Fibroblast of pulmonary artery (primary cell): ENCODE results near the gene CYBA.

Source experiments
- DNase-seq: peaks from one replicate; pipeline ENCODE4 v3.0.0-alpha.2; 2010; ENCODE audit warnings: low read depth
- H3K4me3 ChIP-seq: replicated peaks from 2 replicates; pipeline ENCODE4 v1.5.1; 2011; ENCODE audit warnings: low read depth, mild to moderate bottlenecking, control low read depth, low read length, moderate library complexity
- TF ChIP-seq, protein P1 (sequence below): IDR thresholded peaks from 2 replicates; pipeline ENCODE4 v1.5.1; 2011; ENCODE audit warnings: mild to moderate bottlenecking, control low read depth, low read length, inconsistent platforms; ENCODE audit errors: missing control alignments

Gene CYBA

DNA sequence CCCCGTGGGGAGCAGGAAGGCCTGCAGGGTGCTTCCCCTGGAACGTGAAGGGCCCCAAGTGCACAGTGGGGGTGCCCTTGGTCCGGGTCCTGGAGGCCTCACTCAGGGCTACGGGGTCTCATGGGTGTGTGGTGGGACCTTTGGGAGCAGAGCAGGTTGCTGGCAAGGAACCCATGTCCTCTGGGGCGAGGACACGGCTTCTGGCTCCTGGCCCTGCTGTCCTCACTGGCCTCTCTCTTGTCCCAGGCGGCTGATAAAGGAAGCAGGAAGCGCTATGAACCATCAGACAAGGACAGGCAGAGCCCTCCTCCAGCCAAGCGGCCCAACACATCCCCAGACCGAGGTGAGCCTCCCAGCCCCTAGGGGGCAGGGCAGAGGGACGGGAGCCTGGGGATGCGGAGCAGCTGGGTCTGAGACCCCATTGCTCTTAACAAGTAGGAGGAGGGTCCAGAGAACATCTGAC lies 22.3 kb downstream of the CYBA start:
- TF ChIP-seq, protein P1, sequence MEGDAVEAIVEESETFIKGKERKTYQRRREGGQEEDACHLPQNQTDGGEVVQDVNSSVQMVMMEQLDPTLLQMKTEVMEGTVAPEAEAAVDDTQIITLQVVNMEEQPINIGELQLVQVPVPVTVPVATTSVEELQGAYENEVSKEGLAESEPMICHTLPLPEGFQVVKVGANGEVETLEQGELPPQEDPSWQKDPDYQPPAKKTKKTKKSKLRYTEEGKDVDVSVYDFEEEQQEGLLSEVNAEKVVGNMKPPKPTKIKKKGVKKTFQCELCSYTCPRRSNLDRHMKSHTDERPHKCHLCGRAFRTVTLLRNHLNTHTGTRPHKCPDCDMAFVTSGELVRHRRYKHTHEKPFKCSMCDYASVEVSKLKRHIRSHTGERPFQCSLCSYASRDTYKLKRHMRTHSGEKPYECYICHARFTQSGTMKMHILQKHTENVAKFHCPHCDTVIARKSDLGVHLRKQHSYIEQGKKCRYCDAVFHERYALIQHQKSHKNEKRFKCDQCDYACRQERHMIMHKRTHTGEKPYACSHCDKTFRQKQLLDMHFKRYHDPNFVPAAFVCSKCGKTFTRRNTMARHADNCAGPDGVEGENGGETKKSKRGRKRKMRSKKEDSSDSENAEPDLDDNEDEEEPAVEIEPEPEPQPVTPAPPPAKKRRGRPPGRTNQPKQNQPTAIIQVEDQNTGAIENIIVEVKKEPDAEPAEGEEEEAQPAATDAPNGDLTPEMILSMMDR: peak; percentile 42
- DNase-seq: no peak
- no peak overlapping the region for H3K4me3 ChIP-seq

GRCh38 chr16:88627531-88628411 lies 23.1 kb downstream of the CYBA start:
- no peak overlapping the region for H3K4me3 ChIP-seq
- DNase-seq: no peak
- TF ChIP-seq, protein P1: no peak

GRCh38 chr16:88626646-88627045 lies 24.2 kb downstream of the CYBA start:
- DNase-seq: no peak
- H3K4me3 ChIP-seq: no peak overlapping the region
- TF ChIP-seq, protein P1: no peak

- H3K4me3 ChIP-seq: no peak overlapping the region
- TF ChIP-seq, protein P1: no peak
- no peak for DNase-seq
Observed at GRCh38 chr16:88624977-88625576, 25.8 kb downstream of the CYBA start.

- no peak for DNase-seq
- no peak overlapping the region for H3K4me3 ChIP-seq
- TF ChIP-seq, protein P1: no peak
Observed at GRCh38 chr16:88624481-88624880, 26.4 kb downstream of the CYBA start.

DNA sequence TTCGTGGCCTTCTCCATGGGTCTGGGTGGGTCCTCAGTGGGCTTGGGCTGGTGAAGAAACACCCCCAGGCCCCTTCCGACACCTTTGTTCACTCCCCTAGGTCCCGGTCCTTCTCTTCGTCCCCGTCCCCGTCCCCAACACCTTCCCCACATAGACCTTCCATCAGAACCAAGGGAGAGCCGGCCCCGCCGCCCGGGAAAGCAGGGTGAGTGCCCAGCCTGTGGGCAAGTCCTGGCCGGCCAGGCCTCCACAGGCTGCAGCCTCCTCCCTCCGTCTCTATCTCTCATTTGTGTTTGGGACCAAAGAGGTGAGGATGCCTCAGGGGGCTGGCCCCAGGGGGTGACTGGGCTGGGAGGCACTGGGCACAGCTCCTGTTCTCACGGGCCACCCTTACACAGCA lies 27.0 kb downstream of the CYBA start:
- TF ChIP-seq, protein P1: no peak
- no peak overlapping the region for H3K4me3 ChIP-seq
- no peak for DNase-seq
